Measurements from ENCODE around the gene TBC1D24.

The TBC1D24 gene

DNA sequence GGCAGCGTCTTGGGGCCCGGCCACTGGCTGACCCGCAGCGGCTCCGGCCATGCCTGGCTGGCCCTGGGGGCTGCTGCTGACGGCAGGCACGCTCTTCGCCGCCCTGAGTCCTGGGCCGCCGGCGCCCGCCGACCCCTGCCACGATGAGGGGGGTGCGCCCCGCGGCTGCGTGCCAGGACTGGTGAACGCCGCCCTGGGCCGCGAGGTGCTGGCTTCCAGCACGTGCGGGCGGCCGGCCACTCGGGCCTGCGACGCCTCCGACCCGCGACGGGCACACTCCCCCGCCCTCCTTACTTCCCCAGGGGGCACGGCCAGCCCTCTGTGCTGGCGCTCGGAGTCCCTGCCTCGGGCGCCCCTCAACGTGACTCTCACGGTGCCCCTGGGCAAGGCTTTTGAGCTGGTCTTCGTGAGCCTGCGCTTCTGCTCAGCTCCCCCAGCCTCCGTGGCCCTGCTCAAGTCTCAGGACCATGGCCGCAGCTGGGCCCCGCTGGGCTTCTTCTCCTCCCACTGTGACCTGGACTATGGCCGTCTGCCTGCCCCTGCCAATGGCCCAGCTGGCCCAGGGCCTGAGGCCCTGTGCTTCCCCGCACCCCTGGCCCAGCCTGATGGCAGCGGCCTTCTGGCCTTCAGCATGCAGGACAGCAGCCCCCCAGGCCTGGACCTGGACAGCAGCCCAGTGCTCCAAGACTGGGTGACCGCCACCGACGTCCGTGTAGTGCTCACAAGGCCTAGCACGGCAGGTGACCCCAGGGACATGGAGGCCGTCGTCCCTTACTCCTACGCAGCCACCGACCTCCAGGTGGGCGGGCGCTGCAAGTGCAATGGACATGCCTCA is 3.1 kb upstream of the TBC1D24 start:
- Histone ChIP-seq H3K27ac (peak overlapping the region in 8 of 11 experiments; percentile 46 to 67 (median 60); a peak in 16 of 22 replicates), H3K4me1 (peaks cover 64 to 90% (median 82%) of the 10 kb centered on the region in 10 experiments), H3K9ac (peak overlapping the region; percentile 20 to 81 (median 63); a peak in 19 of 22 replicates), H3K4me2 (peak overlapping the region; percentile 97 to 100 (median 100)), H3K9me3 (replicated peaks in 1 of 11) (no peaks in the 10 kb centered on the region), H3K4me3 (peak overlapping the region; percentile 21 to 84 (median 50); a peak in 19 of 20 replicates), H3K27me3 (peaks cover 0 to 65% (median 0%) of the 10 kb centered on the region in 11 experiments; a peak in 8 of 22 replicates), H4K20me1 (peaks cover 14 to 71% (median 41%) of the 10 kb centered on the region in 11 experiments; a peak in 20 of 22 replicates), H3K36me3 (peaks cover 0 to 8% (median 0%) of the 10 kb centered on the region in 11 experiments; a peak in 2 of 22 replicates)
- TF ChIP-seq Cebpa-rat (IDR thresholded peaks at IDR 0.05) = no peak

GRCh38 chr16:2472488-2472864 is 2.5 kb upstream of the TBC1D24 start:
- peaks cover 19 to 71% (median 42%) of the 10 kb centered on the region in 11 experiments; a peak in 20 of 22 replicates for H4K20me1 ChIP-seq
- H3K27ac ChIP-seq = no peak overlapping the region
- peaks cover 0 to 12% (median 0%) of the 10 kb centered on the region in 11 experiments; a peak in 4 of 22 replicates for H3K36me3 ChIP-seq
- no peak for TF ChIP-seq Cebpa-rat (IDR thresholded peaks at IDR 0.05)
- peaks cover 65 to 90% (median 82%) of the 10 kb centered on the region in 10 experiments for H3K4me1 ChIP-seq
- peak overlapping the region; percentile 97 to 100 (median 100); a peak in 21 of 22 replicates for H3K4me2 ChIP-seq
- peak overlapping the region in 5 of 11 experiments; percentile 71 to 96 (median 90); a peak in 5 of 22 replicates for H3K9ac ChIP-seq
- peaks cover 0 to 59% (median 0%) of the 10 kb centered on the region in 11 experiments; a peak in 8 of 22 replicates for H3K27me3 ChIP-seq
- H3K9me3 ChIP-seq (replicated peaks in 1 of 11) = no peaks in the 10 kb centered on the region
- peak overlapping the region in 3 of 10 experiments; percentile 51 to 84 (median 54); a peak in 2 of 20 replicates for H3K4me3 ChIP-seq

DNA sequence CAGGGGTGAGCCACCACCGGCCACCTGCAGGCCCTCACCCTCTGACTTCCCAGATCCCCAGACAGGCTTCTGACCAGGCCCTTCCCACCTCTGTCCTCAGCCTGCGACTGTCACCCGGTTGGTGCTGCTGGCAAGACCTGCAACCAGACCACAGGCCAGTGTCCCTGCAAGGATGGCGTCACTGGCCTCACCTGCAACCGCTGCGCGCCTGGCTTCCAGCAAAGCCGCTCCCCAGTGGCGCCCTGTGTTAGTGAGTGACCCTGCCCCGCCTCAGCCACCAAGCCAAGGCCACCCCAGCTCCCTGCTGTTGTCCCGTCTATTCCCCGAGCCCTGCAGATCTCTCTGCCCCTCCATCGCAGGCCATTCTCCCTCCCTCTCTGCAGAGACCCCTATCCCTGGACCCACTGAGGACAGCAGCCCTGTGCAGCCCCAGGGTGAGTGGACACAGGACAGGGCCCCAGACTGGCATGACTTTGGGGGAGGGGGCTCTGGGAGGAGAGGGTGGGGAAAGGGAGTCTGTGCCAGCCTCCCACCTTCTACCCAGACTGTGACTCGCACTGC is 2.0 kb upstream of the TBC1D24 start:
- TF ChIP-seq Cebpa-rat (IDR thresholded peaks at IDR 0.05) = no peak
- Histone ChIP-seq H3K9ac (peak overlapping the region in 9 of 11 experiments; percentile 43 to 96 (median 93); a peak in 14 of 22 replicates), H3K36me3 (peaks cover 0 to 15% (median 0%) of the 10 kb centered on the region in 11 experiments; a peak in 7 of 22 replicates), H3K9me3 (replicated peaks in 1 of 11) (no peaks in the 10 kb centered on the region), H3K4me2 (peak overlapping the region; percentile 97 to 100 (median 100)), H3K27ac (peak overlapping the region in 2 of 11 experiments; percentile 94; a peak in 1 of 22 replicates), H3K27me3 (peaks cover 0 to 54% (median 0%) of the 10 kb centered on the region in 11 experiments; a peak in 8 of 22 replicates), H4K20me1 (peaks cover 19 to 75% (median 47%) of the 10 kb centered on the region in 11 experiments; a peak in 20 of 22 replicates), H3K4me1 (peaks cover 67 to 90% (median 82%) of the 10 kb centered on the region in 10 experiments), H3K4me3 (peak overlapping the region; percentile 74 to 95 (median 84); a peak in 17 of 20 replicates)

DNA sequence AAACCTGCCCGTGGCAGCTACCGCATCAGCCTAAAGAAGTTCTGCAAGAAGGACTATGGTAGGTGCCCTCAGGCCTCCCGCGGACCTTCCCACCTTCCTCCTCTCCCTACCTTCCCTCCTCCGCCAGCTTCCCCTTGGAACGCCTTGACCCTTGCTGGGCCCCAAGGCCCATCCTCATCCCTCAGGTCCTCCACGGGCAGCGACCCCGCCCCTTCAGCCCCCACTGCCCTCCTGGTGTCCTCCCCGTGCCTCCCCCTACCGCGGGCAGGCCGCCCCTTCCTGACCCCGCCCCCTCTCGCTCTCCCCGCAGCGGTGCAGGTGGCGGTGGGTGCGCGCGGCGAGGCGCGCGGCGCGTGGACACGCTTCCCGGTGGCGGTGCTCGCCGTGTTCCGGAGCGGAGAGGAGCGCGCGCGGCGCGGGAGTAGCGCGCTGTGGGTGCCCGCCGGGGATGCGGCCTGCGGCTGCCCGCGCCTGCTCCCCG is 1.4 kb upstream of the TBC1D24 start:
- Histone ChIP-seq H3K27ac (peak overlapping the region in 8 of 11 experiments; percentile 93 to 96 (median 94); a peak in 15 of 22 replicates), H3K9me3 (replicated peaks in 1 of 11) (no peaks in the 10 kb centered on the region), H3K9ac (peak overlapping the region; percentile 35 to 96 (median 92); a peak in 19 of 22 replicates), H3K27me3 (peaks cover 0 to 49% (median 0%) of the 10 kb centered on the region in 11 experiments; a peak in 8 of 22 replicates), H3K4me2 (peak overlapping the region; percentile 97 to 100 (median 100)), H3K4me1 (peaks cover 66 to 90% (median 81%) of the 10 kb centered on the region in 10 experiments), H4K20me1 (peaks cover 19 to 77% (median 51%) of the 10 kb centered on the region in 11 experiments; a peak in 21 of 22 replicates), H3K36me3 (peaks cover 0 to 20% (median 0%) of the 10 kb centered on the region in 11 experiments; a peak in 7 of 22 replicates), H3K4me3 (peak overlapping the region; percentile 74 to 95 (median 84))
- TF ChIP-seq Cebpa-rat (IDR thresholded peaks at IDR 0.05) = no peak

DNA sequence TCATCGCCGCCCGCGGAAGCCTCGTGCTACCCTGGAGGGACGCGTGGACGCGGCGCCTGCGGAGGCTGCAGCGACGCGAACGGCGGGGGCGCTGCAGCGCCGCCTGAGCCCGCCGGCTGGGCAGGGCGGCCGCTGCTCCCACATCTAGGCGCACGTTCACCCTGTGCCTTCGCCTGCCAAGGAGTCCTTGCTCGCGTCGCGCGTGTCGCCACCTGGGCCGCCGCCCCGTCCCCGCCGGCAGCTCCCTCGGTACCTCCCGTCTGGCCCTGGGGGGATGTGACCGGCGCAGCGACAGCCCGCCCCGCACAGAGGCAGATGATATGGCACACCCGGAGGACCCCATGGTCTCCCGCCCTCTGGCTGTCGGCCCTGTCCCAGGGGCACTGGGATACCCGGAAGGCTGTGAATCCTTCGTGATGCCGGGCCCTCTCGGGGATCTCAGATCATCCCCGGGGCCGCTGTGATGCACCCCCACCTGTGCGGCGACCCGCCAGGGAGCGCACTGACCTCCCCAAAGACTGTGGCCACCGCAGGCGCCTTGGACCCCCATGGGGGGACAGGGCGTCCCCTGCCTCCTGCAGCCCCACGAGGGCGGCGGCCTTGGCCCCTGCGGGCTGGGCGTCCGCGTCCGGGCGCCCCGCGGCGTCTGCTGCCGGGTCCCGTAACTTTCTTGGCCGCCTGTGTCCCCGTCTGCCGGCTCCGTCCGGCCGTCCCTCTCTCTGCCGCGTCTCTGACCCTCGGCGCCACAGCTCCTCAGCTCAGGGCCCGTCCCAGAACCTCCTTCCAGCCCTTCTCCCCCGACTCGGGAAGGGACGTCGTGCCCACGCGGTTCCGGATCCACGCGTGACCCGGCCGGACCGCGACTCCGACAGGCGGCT is 689 bp upstream of the TBC1D24 start:
- no peak for TF ChIP-seq Cebpa-rat (IDR thresholded peaks at IDR 0.05)

GRCh38 chr16:2475413-2476344 is 752 bp downstream of the TBC1D24 start:
- Histone ChIP-seq H3K9ac (peak overlapping the region; percentile 88 to 96 (median 92)), H3K36me3 (peaks cover 0 to 41% (median 19%) of the 10 kb centered on the region in 11 experiments; a peak in 14 of 22 replicates), H3K9me3 (replicated peaks in 1 of 11) (no peaks in the 10 kb centered on the region), H3K27me3 (peaks cover 0 to 27% (median 0%) of the 10 kb centered on the region in 11 experiments; a peak in 8 of 22 replicates), H3K27ac (peak overlapping the region; percentile 42 to 96 (median 94); a peak in 20 of 22 replicates), H3K4me2 (peak overlapping the region; percentile 99 to 100 (median 100)), H4K20me1 (peaks cover 19 to 80% (median 73%) of the 10 kb centered on the region in 11 experiments; a peak in 21 of 22 replicates), H3K4me3 (peak overlapping the region; percentile 74 to 95 (median 84)), H3K4me1 (peaks cover 51 to 79% (median 66%) of the 10 kb centered on the region in 10 experiments)
- peak in 2 of 11 experiments; percentile 16 to 30; a peak in 1 of 22 replicates for TF ChIP-seq Cebpa-rat (IDR thresholded peaks at IDR 0.05)

More for the DNA sequence above, 689 bp upstream of the TBC1D24 start:
- H3K4me1 ChIP-seq = peaks cover 59 to 87% (median 75%) of the 10 kb centered on the region in 10 experiments
- H4K20me1 ChIP-seq = peaks cover 19 to 80% (median 59%) of the 10 kb centered on the region in 11 experiments; a peak in 21 of 22 replicates
- peak overlapping the region; percentile 74 to 95 (median 84) for H3K4me3 ChIP-seq
- H3K9ac ChIP-seq = peak overlapping the region; percentile 88 to 96 (median 92)
- H3K9me3 ChIP-seq (replicated peaks in 1 of 11) = no peaks in the 10 kb centered on the region
- peak overlapping the region; percentile 97 to 100 (median 100) for H3K4me2 ChIP-seq
- H3K27ac ChIP-seq = peak overlapping the region; percentile 81 to 96 (median 94)
- H3K36me3 ChIP-seq = peaks cover 0 to 27% (median 6%) of the 10 kb centered on the region in 11 experiments; a peak in 13 of 22 replicates
- H3K27me3 ChIP-seq = peaks cover 0 to 41% (median 0%) of the 10 kb centered on the region in 11 experiments; a peak in 8 of 22 replicates

All from BLaER1 treated with 17β-estradiol and CSF1 and Interleukin-3, amounts not matched to agents 10 nM and 100 nM (cell line).